ENCODE results near the gene LSMEM2. TPM values are rescaled to one million over a fixed set of nuclear protein-coding genes. Genes with fewer than 3 reads are reported as not detected.

LSMEM2 gene
- total and polyA plus RNA-seq, 2 of the 8 experiments (the other 6 are each of a cell fraction or from before 2014, with no cell fraction given): 0.58 to 0.68 TPM

DNA sequence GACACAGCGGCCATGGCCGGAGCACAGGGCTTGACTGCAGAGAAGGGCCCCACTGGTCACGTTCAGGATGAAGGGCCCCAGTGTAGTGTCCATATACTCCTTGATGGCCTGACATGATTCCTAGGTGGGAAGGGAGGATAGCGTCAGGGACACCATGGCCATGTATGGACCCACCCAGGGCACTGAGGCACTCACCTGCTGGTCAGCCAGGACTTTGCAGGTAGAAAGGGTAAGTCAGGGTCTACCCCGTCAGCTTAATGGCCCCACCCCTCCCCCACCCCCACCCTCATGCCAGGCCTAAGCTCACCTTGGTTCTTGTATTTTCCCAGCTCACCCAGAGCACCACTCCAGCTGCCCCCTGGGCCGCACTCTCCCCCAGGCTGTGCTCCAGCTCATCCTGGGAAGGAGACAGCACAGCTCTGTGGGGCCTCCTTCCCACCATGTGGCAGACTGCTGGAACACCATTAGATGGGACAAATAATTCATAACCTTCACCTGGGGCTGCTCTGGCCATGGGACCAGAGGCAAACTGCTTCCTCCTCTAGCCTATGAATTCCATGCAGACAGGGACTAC is 21.9 kb downstream of the LSMEM2 start:
- Histone ChIP-seq H3K27me3 (replicated peaks in 1 of 4; ENCODE audit: control insufficient read depth in 3 of 4, extremely low read depth in 1 of 4, insufficient read depth in 3 of 4, low read length in 3 of 4) (no peaks in the 10 kb centered on the region; a peak in 1 of 7 replicates), H3K23ac (ENCODE audit: insufficient read length) (no peak overlapping the region), H4K8ac (ENCODE audit: extremely low read depth, insufficient read depth, low read length) (peak overlapping the region; percentile 18; the same call in 1 of the 2 replicates), H3K56ac (replicated peaks; ENCODE audit: insufficient read length, low read depth, low read length) (no peak overlapping the region), H3K79me2 (ENCODE audit: control insufficient read depth in 1 of 2, insufficient read depth in 2 of 2, low read length in 2 of 2) (no peaks in the 10 kb centered on the region), H3K4me3 (ENCODE audit: extremely low read depth in 1 of 4, insufficient read depth in 2 of 4, low read depth in 3 of 4, low read length in 4 of 4) (no peak overlapping the region), H2AK5ac (ENCODE audit: low read depth, low read length) (peak overlapping the region; percentile 48; the same call in 1 of the 2 replicates), H3K4ac (replicated peaks; ENCODE audit: insufficient read length, low read depth, low read length) (no peak overlapping the region), H3K14ac (ENCODE audit: insufficient read length) (no peak overlapping the region), H3K23me2 (ENCODE audit: low read depth, low read length) (peaks cover 5% of the 10 kb centered on the region; the same call in 1 of the 2 replicates), H3K4me1 (replicated peaks in 1 of 4; ENCODE audit: control insufficient read depth in 3 of 4, insufficient read depth in 4 of 4, low read length in 3 of 4) (peaks cover 0 to 26% (median 12%) of the 10 kb centered on the region in 4 experiments; a peak in 6 of 7 replicates), H2BK5ac (ENCODE audit: low read depth, low read length) (no peak overlapping the region), H3K9ac (replicated peaks in 1 of 4; ENCODE audit: extremely low read depth in 1 of 4, low read depth in 3 of 4, low read length in 3 of 4) (no peak overlapping the region), H3K18ac (ENCODE audit: extremely low read depth, low read length) (no peak overlapping the region), H2BK20ac (ENCODE audit: low read length) (no peak overlapping the region), H2BK12ac (ENCODE audit: low read depth, low read length) (no peak overlapping the region), H3K27ac (ENCODE audit: low read depth, low read length) (no peak overlapping the region), H2BK120ac (replicated peaks; ENCODE audit: low read depth, low read length) (no peak overlapping the region), H2BK15ac (ENCODE audit: low read length) (no peak overlapping the region), H3K9me3 (ENCODE audit: insufficient read depth in 2 of 2, low read depth in 1 of 2, low read length in 1 of 2) (no peaks in the 10 kb centered on the region), H4K20me1 (replicated peaks in 1 of 2; ENCODE audit: control insufficient read depth in 1 of 2, insufficient read depth in 2 of 2, low read length in 2 of 2) (peaks cover 0 to 2% of the 10 kb centered on the region in 2 experiments), H3K4me2 (ENCODE audit: insufficient read depth in 1 of 2, low read depth in 2 of 2, low read length in 2 of 2) (no peak overlapping the region; a peak in 1 of 4 replicates), H4K5ac (ENCODE audit: insufficient read length, low read depth, low read length) (no peak overlapping the region), H4K91ac (replicated peaks; ENCODE audit: insufficient read length, low read length) (no peak overlapping the region), H2AFZ (ENCODE audit: low read length) (no peak overlapping the region), H3K36me3 (ENCODE audit: control insufficient read depth in 2 of 4, insufficient read depth in 4 of 4, low read length in 3 of 4) (no peaks in the 10 kb centered on the region), H3K79me1 (ENCODE audit: low read depth, low read length) (no peaks in the 10 kb centered on the region)
- POLR2A ChIA-PET (ENCODE audit: partially characterized antibody): interaction anchor here (0.6 to 11.3 kb wide), 3 partner anchors 11 to 36 kb away, joined by 3 to 149 read pairs (median 5); partner anchors contain the start of gene HYAL2
- WGBS, 2 experiments (ENCODE audit: extremely low coverage in 1 of 2, insufficient coverage in 1 of 2, insufficient read length in 1 of 2, insufficient replicate concordance in 2 of 2, low coverage in 1 of 2, low lambda C conversion rate in 2 of 2, missing lambda C conversion rate in 1 of 2): 89% methylated on average over 6 of the region's 6 CpGs; no CpG with 5 or more reads in 1 of the 2 experiments
- CTCF ChIA-PET (ENCODE audit: partially characterized antibody): interaction anchor here (1.0 to 3.6 kb wide), 3 partner anchors 24 to 86 kb away, joined by 3 to 24 read pairs (median 6); no protein-coding TSS in a partner anchor
- FAIRE-seq (no peak), DNase-seq (ENCODE audit: low read depth in 1 of 2, low spot score in 2 of 2) (no peak)
- TF ChIP-seq BRCA1 (IDR thresholded peaks at IDR 0.05; ENCODE audit: low read depth, low read length): no peak
- TF ChIP-seq JUN (IDR thresholded peaks at IDR 0.05; ENCODE audit: low read depth, low read length): no peak
- no peak for TF ChIP-seq MAX (IDR thresholded peaks at IDR 0.05)
- no peak for TF ChIP-seq HDAC6 (IDR thresholded peaks at IDR 0.05; ENCODE audit: low read depth, low read length)
- no peak for TF ChIP-seq HDAC2 (IDR thresholded peaks at IDR 0.05; ENCODE audit: borderline replicate concordance in 1 of 2, low read depth in 2 of 2, low read length in 2 of 2)
- no peak for TF ChIP-seq EZH2 (IDR thresholded peaks at IDR 0.05; ENCODE audit: low read depth, low read length, severe bottlenecking)
- TF ChIP-seq SP4 (IDR thresholded peaks at IDR 0.05; ENCODE audit: low read length): no peak
- no peak for TF ChIP-seq CHD1 (IDR thresholded peaks at IDR 0.05; ENCODE audit: low read depth, low read length)
- no peak for TF ChIP-seq EGR1 (IDR thresholded peaks at IDR 0.05; ENCODE audit: borderline replicate concordance, low read depth, low read length)
- TF ChIP-seq PHF8 (conservative IDR thresholded peaks at IDR 0.05; ENCODE audit: low read depth, low read length): no peak
- TF ChIP-seq EP300 (IDR thresholded peaks at IDR 0.05; ENCODE audit: borderline replicate concordance in 1 of 2, low read depth in 2 of 2, low read length in 2 of 2): no peak
- TF ChIP-seq SP2 (IDR thresholded peaks at IDR 0.05; ENCODE audit: low read length): no peak
